GM12801 (cell line): ENCODE data around the gene INSL3.

Experiments
- TF ChIP-seq, protein P1 (sequence below): IDR thresholded peaks from one replicate; pipeline ENCODE4 v1.5.1; 2011; ENCODE audit warnings: control low read depth; ENCODE audit not compliant: insufficient read length; ENCODE audit errors: extremely low read depth

The INSL3 gene

GRCh38 chr19:17794731-17795494 lies 26.4 kb downstream of the INSL3 start, which contains the start of gene B3GNT3:
B3GNT3 (plus strand) TSS chr19:17795138; CDS start chr19:17807808, 12,670 bp downstream.
- TF ChIP-seq, protein P1, sequence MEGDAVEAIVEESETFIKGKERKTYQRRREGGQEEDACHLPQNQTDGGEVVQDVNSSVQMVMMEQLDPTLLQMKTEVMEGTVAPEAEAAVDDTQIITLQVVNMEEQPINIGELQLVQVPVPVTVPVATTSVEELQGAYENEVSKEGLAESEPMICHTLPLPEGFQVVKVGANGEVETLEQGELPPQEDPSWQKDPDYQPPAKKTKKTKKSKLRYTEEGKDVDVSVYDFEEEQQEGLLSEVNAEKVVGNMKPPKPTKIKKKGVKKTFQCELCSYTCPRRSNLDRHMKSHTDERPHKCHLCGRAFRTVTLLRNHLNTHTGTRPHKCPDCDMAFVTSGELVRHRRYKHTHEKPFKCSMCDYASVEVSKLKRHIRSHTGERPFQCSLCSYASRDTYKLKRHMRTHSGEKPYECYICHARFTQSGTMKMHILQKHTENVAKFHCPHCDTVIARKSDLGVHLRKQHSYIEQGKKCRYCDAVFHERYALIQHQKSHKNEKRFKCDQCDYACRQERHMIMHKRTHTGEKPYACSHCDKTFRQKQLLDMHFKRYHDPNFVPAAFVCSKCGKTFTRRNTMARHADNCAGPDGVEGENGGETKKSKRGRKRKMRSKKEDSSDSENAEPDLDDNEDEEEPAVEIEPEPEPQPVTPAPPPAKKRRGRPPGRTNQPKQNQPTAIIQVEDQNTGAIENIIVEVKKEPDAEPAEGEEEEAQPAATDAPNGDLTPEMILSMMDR: no peak

DNA sequence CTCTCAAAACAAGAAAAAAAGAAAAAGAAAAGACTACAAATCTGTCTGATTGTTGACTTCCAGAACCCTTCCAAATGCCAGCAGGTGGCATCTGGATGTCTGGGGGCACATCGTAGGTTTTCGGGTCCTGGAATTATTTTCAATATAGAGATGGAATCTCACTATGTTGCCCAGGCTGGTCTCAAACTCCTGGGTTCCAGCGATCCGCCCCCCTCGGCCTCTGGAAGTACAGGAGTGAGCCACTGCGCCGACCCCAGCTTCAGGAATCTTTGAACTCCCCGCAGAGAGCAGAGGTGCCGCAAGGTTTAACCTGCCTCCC lies 26.9 kb downstream of the INSL3 start:
- TF ChIP-seq, protein P1: no peak

DNA sequence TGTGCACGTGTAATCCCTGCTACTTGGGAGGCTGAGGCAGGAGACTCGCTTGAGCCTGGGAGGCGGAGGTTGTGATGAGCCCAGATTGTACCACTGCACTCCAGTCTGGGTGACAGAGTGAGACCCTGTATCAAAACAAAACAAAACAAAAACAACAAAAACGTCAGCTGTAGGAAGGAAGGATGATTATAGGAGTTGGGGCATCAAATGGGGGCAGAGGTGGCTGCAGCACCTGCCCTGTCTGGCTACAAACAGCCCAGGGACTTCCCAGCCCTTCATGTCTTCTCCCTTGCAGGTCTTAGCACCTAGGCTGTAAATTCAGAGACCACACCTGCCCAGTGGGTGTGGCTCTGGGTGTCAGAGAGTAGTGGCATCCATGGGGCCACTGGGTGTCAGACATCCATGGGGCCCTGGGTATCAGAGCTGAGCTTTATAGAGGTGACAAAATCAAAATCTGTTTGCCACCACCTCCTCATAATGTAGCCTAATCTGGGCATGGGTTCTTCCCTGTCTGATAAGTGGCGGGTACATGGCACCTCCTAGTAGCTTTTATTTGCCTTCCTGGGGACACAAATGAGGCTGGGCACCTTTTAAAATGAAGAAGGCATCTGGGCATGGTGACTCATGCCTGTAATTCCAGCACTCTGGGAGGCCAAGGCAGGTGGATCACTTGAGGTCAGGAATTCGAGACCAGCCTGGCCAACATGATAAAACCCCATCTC lies 31.1 kb downstream of the INSL3 start:
- TF ChIP-seq, protein P1: no peak

GRCh38 chr19:17788632-17789031 lies 32.7 kb downstream of the INSL3 start:
- TF ChIP-seq, protein P1: no peak

GRCh38 chr19:17787274-17787913 lies 33.9 kb downstream of the INSL3 start:
- TF ChIP-seq, protein P1: no peak

- TF ChIP-seq, protein P1: no peak
These were observed 36.9 kb downstream of the INSL3 start for GRCh38 chr19:17784201-17785008.

DNA sequence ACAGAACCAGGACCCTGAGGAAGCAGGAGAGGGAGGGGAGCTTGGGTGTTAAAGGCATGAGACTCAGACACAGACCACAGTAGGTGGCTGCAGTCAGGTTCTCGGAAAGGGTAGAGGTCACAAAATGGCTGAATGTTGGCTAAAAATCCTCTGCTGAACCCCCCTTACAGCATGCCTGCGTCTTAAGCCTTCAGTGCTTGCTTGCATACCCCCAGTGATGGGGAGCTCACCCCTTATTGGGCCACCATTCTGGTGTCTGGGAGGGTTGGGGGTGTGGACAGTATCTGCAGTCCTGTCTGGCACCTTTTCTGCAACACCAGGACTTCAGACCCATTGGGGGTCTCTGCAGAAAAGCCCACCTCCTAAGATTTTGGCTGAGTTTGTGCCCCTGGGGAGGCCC lies 40.5 kb downstream of the INSL3 start:
- TF ChIP-seq, protein P1: no peak
